Measurements from ENCODE around the gene LHFPL2.

Gene LHFPL2

GRCh38 chr5:78618303-78618702, 30.3 kb downstream of the LHFPL2 start:
- Histone ChIP-seq H2AFZ (ENCODE audit: low read depth, low read length) (no peak overlapping the region), H3K4me3 (ENCODE audit: low read length) (no peak overlapping the region), H3K36me3 (ENCODE audit: insufficient read depth, low read length) (no peaks in the 10 kb centered on the region), H3K9me3 (ENCODE audit: low read length) (peaks cover 8% of the 10 kb centered on the region), H3K27me3 (ENCODE audit: insufficient read depth, low read length) (no peaks in the 10 kb centered on the region), H3K4me1 (ENCODE audit: insufficient read depth, low read length) (peaks cover under 1% of the 10 kb centered on the region)

- Histone ChIP-seq H3K36me3 (ENCODE audit: insufficient read depth, low read length) (no peaks in the 10 kb centered on the region), H2AFZ (ENCODE audit: low read depth, low read length) (no peak overlapping the region), H3K9me3 (ENCODE audit: low read length) (peaks cover 7% of the 10 kb centered on the region), H3K4me3 (ENCODE audit: low read length) (no peak overlapping the region), H3K4me1 (ENCODE audit: insufficient read depth, low read length) (peaks cover 11% of the 10 kb centered on the region), H3K27me3 (ENCODE audit: insufficient read depth, low read length) (no peaks in the 10 kb centered on the region)
These were observed 32.9 kb downstream of the LHFPL2 start for GRCh38 chr5:78615697-78616096.

- H3K4me1 ChIP-seq (ENCODE audit: insufficient read depth, low read length), result peaks cover 19% of the 10 kb centered on the region
- H3K27me3 ChIP-seq (ENCODE audit: insufficient read depth, low read length), result no peaks in the 10 kb centered on the region
- H3K36me3 ChIP-seq (ENCODE audit: insufficient read depth, low read length), result no peaks in the 10 kb centered on the region
- H3K4me3 ChIP-seq (ENCODE audit: low read length), result no peak overlapping the region
- peaks cover 3% of the 10 kb centered on the region for H3K9me3 ChIP-seq (ENCODE audit: low read length)
- no peak overlapping the region for H2AFZ ChIP-seq (ENCODE audit: low read depth, low read length)
These were observed 33.8 kb downstream of the LHFPL2 start for GRCh38 chr5:78614816-78615215.

- peaks cover 19% of the 10 kb centered on the region for H3K4me1 ChIP-seq (ENCODE audit: insufficient read depth, low read length)
- H3K4me3 ChIP-seq (ENCODE audit: low read length), result no peak overlapping the region
- no peaks in the 10 kb centered on the region for H3K27me3 ChIP-seq (ENCODE audit: insufficient read depth, low read length)
- peaks cover 3% of the 10 kb centered on the region for H3K9me3 ChIP-seq (ENCODE audit: low read length)
- H2AFZ ChIP-seq (ENCODE audit: low read depth, low read length), result no peak overlapping the region
- H3K36me3 ChIP-seq (ENCODE audit: insufficient read depth, low read length), result no peaks in the 10 kb centered on the region
These were observed 34.8 kb downstream of the LHFPL2 start for GRCh38 chr5:78613756-78614155.

- Histone ChIP-seq H3K36me3 (ENCODE audit: insufficient read depth, low read length) (no peaks in the 10 kb centered on the region), H2AFZ (ENCODE audit: low read depth, low read length) (no peak overlapping the region), H3K4me3 (ENCODE audit: low read length) (no peak overlapping the region), H3K4me1 (ENCODE audit: insufficient read depth, low read length) (peaks cover 19% of the 10 kb centered on the region), H3K27me3 (ENCODE audit: insufficient read depth, low read length) (no peaks in the 10 kb centered on the region), H3K9me3 (ENCODE audit: low read length) (peaks cover under 1% of the 10 kb centered on the region)
These were observed 35.4 kb downstream of the LHFPL2 start for GRCh38 chr5:78613151-78613533.

- peaks cover 19% of the 10 kb centered on the region for H3K4me1 ChIP-seq (ENCODE audit: insufficient read depth, low read length)
- H3K36me3 ChIP-seq (ENCODE audit: insufficient read depth, low read length), result no peaks in the 10 kb centered on the region
- H2AFZ ChIP-seq (ENCODE audit: low read depth, low read length), result no peak overlapping the region
- no peaks in the 10 kb centered on the region for H3K27me3 ChIP-seq (ENCODE audit: insufficient read depth, low read length)
- H3K9me3 ChIP-seq (ENCODE audit: low read length), result no peaks in the 10 kb centered on the region
- no peak overlapping the region for H3K4me3 ChIP-seq (ENCODE audit: low read length)
These were observed 36.1 kb downstream of the LHFPL2 start for GRCh38 chr5:78612227-78613150.

GRCh38 chr5:78611126-78611605, 37.4 kb downstream of the LHFPL2 start:
- Histone ChIP-seq H3K4me1 (ENCODE audit: insufficient read depth, low read length) (peaks cover 19% of the 10 kb centered on the region), H2AFZ (ENCODE audit: low read depth, low read length) (no peak overlapping the region), H3K27me3 (ENCODE audit: insufficient read depth, low read length) (no peaks in the 10 kb centered on the region), H3K4me3 (ENCODE audit: low read length) (no peak overlapping the region), H3K9me3 (ENCODE audit: low read length) (no peaks in the 10 kb centered on the region), H3K36me3 (ENCODE audit: insufficient read depth, low read length) (no peaks in the 10 kb centered on the region)

GRCh38 chr5:78610636-78611035, 37.9 kb downstream of the LHFPL2 start:
- Histone ChIP-seq H3K9me3 (ENCODE audit: low read length) (no peaks in the 10 kb centered on the region), H2AFZ (ENCODE audit: low read depth, low read length) (no peak overlapping the region), H3K36me3 (ENCODE audit: insufficient read depth, low read length) (no peaks in the 10 kb centered on the region), H3K4me3 (ENCODE audit: low read length) (no peak overlapping the region), H3K27me3 (ENCODE audit: insufficient read depth, low read length) (no peaks in the 10 kb centered on the region), H3K4me1 (ENCODE audit: insufficient read depth, low read length) (peaks cover 19% of the 10 kb centered on the region)

- Histone ChIP-seq H3K9me3 (ENCODE audit: low read length) (no peaks in the 10 kb centered on the region), H3K27me3 (ENCODE audit: insufficient read depth, low read length) (no peaks in the 10 kb centered on the region), H3K36me3 (ENCODE audit: insufficient read depth, low read length) (no peaks in the 10 kb centered on the region), H3K4me3 (ENCODE audit: low read length) (no peak overlapping the region), H2AFZ (ENCODE audit: low read depth, low read length) (no peak overlapping the region), H3K4me1 (ENCODE audit: insufficient read depth, low read length) (peaks cover 19% of the 10 kb centered on the region)
These were observed 38.4 kb downstream of the LHFPL2 start for GRCh38 chr5:78610163-78610583.

- H3K9me3 ChIP-seq (ENCODE audit: low read length), result no peaks in the 10 kb centered on the region
- peaks cover 19% of the 10 kb centered on the region for H3K4me1 ChIP-seq (ENCODE audit: insufficient read depth, low read length)
- H3K4me3 ChIP-seq (ENCODE audit: low read length), result no peak overlapping the region
- no peaks in the 10 kb centered on the region for H3K27me3 ChIP-seq (ENCODE audit: insufficient read depth, low read length)
- H3K36me3 ChIP-seq (ENCODE audit: insufficient read depth, low read length), result no peaks in the 10 kb centered on the region
- no peak overlapping the region for H2AFZ ChIP-seq (ENCODE audit: low read depth, low read length)
These were observed 40.7 kb downstream of the LHFPL2 start for GRCh38 chr5:78607864-78608263.

- Histone ChIP-seq H3K9me3 (ENCODE audit: low read length) (no peaks in the 10 kb centered on the region), H3K36me3 (ENCODE audit: insufficient read depth, low read length) (no peaks in the 10 kb centered on the region), H3K4me3 (ENCODE audit: low read length) (no peak overlapping the region), H2AFZ (ENCODE audit: low read depth, low read length) (no peak overlapping the region), H3K4me1 (ENCODE audit: insufficient read depth, low read length) (peaks cover 14% of the 10 kb centered on the region), H3K27me3 (ENCODE audit: insufficient read depth, low read length) (no peaks in the 10 kb centered on the region)
These were observed 42.3 kb downstream of the LHFPL2 start for GRCh38 chr5:78606241-78606640.

GRCh38 chr5:78605611-78606010, 43.0 kb downstream of the LHFPL2 start:
- H2AFZ ChIP-seq (ENCODE audit: low read depth, low read length), result no peak overlapping the region
- H3K36me3 ChIP-seq (ENCODE audit: insufficient read depth, low read length), result no peaks in the 10 kb centered on the region
- H3K4me3 ChIP-seq (ENCODE audit: low read length), result no peak overlapping the region
- no peaks in the 10 kb centered on the region for H3K9me3 ChIP-seq (ENCODE audit: low read length)
- H3K27me3 ChIP-seq (ENCODE audit: insufficient read depth, low read length), result no peaks in the 10 kb centered on the region
- peaks cover 7% of the 10 kb centered on the region for H3K4me1 ChIP-seq (ENCODE audit: insufficient read depth, low read length)

- Histone ChIP-seq H3K4me3 (ENCODE audit: low read length) (no peak overlapping the region), H3K27me3 (ENCODE audit: insufficient read depth, low read length) (no peaks in the 10 kb centered on the region), H3K9me3 (ENCODE audit: low read length) (no peaks in the 10 kb centered on the region), H3K36me3 (ENCODE audit: insufficient read depth, low read length) (no peaks in the 10 kb centered on the region), H2AFZ (ENCODE audit: low read depth, low read length) (no peak overlapping the region), H3K4me1 (ENCODE audit: insufficient read depth, low read length) (no peaks in the 10 kb centered on the region)
These were observed 43.8 kb downstream of the LHFPL2 start for GRCh38 chr5:78604689-78605285.

Data from neuron (in vitro differentiated cells).